GM21528 (cell line): ENCODE data around the gene PPP3CB.
A peak's percentile ranks its signal among the peaks of the same experiment; 100 is the strongest.
"Not testable (repeated sequence)": the region's sequence is repeated elsewhere in the genome, so short reads cannot be mapped to it uniquely, and the experiment has no call there.

Source experiments
- ATAC-seq: cut with Tn5 transposase; IDR thresholded peaks from one replicate; pipeline ENCODE4 v1.9.1; 2021; ENCODE audit warnings: mild to moderate bottlenecking, moderate library complexity; ENCODE audit not compliant: unreplicated experiment, low FRiP score

PPP3CB gene

GRCh38 chr10:73423309-73423708 is 72.5 kb downstream of the PPP3CB start:
- ATAC-seq: no peak

- ATAC-seq: no peak
These were observed 79.3 kb downstream of the PPP3CB start for GRCh38 chr10:73416571-73416970.

GRCh38 chr10:73414230-73414945 is 81.4 kb downstream of the PPP3CB start:
- peak; percentile 44 for ATAC-seq

GRCh38 chr10:73413528-73414229 is 82.1 kb downstream of the PPP3CB start, which contains the start of gene ANXA7:
ANXA7 (minus strand) TSS chr10:73414058; CDS start chr10:73400856, 13,202 bp downstream.
- ATAC-seq: peak; percentile 87

GRCh38 chr10:73413108-73413527 is 82.7 kb downstream of the PPP3CB start:
- peak; percentile 23 for ATAC-seq

- no peak for ATAC-seq
These were observed 84.9 kb downstream of the PPP3CB start for GRCh38 chr10:73410897-73411296.

- no peak for ATAC-seq
These were observed 86.8 kb downstream of the PPP3CB start for GRCh38 chr10:73408978-73409521.

- ATAC-seq: no peak
These were observed 87.8 kb downstream of the PPP3CB start for GRCh38 chr10:73408061-73408460.

- ATAC-seq: no peak
These were observed 88.3 kb downstream of the PPP3CB start for GRCh38 chr10:73407495-73407894.

GRCh38 chr10:73406846-73407245 is 89.0 kb downstream of the PPP3CB start:
- ATAC-seq: no peak

- no peak for ATAC-seq
These were observed 90.3 kb downstream of the PPP3CB start for GRCh38 chr10:73405556-73405955.

- no peak for ATAC-seq
These were observed 91.1 kb downstream of the PPP3CB start for GRCh38 chr10:73404690-73405089.

GRCh38 chr10:73401636-73402035 is 94.2 kb downstream of the PPP3CB start:
- ATAC-seq: no peak

GRCh38 chr10:73399063-73399462 is 96.8 kb downstream of the PPP3CB start:
- ATAC-seq: no peak

- no peak for ATAC-seq
These were observed 97.8 kb downstream of the PPP3CB start for GRCh38 chr10:73398024-73398423.

- ATAC-seq: not testable (repeated sequence)
These were observed 101.5 kb downstream of the PPP3CB start for GRCh38 chr10:73394325-73394724.

- no peak for ATAC-seq
These were observed 107.6 kb downstream of the PPP3CB start for GRCh38 chr10:73388228-73388627.

GRCh38 chr10:73386583-73386982 is 109.2 kb downstream of the PPP3CB start:
- ATAC-seq: no peak
